ENCODE measurements around the gene ITIH2.

- TF ChIP-seq CTCF (IDR thresholded peaks at IDR 0.05; ENCODE audit: low read length) (no peak), EZH2 (optimal IDR thresholded peaks at IDR 0.05; ENCODE audit: low read depth, low read length) (no peak), EZH2phosphoT487 (IDR thresholded peaks at IDR 0.05; ENCODE audit: low read length) (no peak)
Observed at GRCh38 chr10:7701158-7701742, 1.9 kb upstream of the ITIH2 start.
